ENCODE measurements around the gene MOGAT2. TPM values are rescaled to one million over a fixed set of nuclear protein-coding genes. Genes with fewer than 3 reads are reported as not detected.

Gene MOGAT2
- total and polyA plus RNA-seq, 2 of the 13 experiments (the other 11 are each of a cell fraction or from before 2014, with no cell fraction given), result 27.2 to 27.8 TPM

DNA sequence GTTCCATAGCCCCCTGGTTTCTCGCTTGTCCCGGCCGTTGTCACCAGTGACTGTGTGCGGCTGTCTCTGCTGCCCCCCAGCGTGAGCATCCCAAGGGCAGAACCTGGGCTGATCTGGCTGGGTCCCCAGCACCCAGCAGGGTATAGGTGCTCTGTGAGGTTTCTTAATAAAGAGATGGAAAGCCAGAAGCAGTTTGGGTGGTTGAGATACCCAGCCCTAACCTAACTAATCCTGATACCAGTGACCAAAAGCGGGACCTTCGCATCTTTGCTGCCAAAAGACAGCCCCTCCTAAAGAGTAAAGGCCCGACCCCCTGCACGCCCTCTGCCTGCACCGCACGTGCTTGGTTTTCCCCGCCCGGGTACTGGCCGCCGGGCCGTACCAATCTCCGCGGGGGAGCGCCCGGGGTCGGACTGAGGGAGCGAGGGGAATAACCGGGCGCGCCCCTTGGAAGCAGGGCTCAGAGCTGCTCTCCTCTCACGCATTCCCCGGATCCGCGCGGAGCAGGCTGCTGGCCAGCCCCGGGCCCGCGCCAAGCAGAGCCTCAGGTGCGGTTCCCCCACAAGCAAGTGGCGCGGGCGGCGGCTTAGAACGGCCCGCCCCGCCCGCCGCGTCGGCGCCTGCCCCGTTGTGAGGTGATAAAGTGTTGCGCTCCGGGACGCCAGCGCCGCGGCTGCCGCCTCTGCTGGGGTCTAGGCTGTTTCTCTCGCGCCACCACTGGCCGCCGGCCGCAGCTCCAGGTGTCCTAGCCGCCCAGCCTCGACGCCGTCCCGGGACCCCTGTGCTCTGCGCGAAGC lies 50.7 kb downstream of the MOGAT2 start, which contains the start of gene DGAT2 (continued):
- TF ChIP-seq, protein P1, sequence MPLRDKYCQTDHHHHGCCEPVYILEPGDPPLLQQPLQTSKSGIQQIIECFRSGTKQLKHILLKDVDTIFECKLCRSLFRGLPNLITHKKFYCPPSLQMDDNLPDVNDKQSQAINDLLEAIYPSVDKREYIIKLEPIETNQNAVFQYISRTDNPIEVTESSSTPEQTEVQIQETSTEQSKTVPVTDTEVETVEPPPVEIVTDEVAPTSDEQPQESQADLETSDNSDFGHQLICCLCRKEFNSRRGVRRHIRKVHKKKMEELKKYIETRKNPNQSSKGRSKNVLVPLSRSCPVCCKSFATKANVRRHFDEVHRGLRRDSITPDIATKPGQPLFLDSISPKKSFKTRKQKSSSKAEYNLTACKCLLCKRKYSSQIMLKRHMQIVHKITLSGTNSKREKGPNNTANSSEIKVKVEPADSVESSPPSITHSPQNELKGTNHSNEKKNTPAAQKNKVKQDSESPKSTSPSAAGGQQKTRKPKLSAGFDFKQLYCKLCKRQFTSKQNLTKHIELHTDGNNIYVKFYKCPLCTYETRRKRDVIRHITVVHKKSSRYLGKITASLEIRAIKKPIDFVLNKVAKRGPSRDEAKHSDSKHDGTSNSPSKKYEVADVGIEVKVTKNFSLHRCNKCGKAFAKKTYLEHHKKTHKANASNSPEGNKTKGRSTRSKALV (CRISPR knock-in tag; IDR thresholded peaks at IDR 0.05), result peak; percentile 75
- 0 out of 2 replicates have a peak, but pooled peaks have one; percentile 5 for TF ChIP-seq KDM1A (CRISPR knock-in tag; IDR thresholded peaks at IDR 0.05)
- TF ChIP-seq TOPORS (CRISPR knock-in tag; IDR thresholded peaks at IDR 0.05), result peak; percentile 86; the same call in 1 of the 2 replicates
- peak; percentile 54; the same call in 1 of the 2 replicates for TF ChIP-seq THAP11 (CRISPR knock-in tag; IDR thresholded peaks at IDR 0.05)
- TF ChIP-seq ZBTB7B (CRISPR knock-in tag; IDR thresholded peaks at IDR 0.05), result peak; percentile 56
- no peak for TF ChIP-seq CCAR2 (optimal IDR thresholded peaks at IDR 0.05; ENCODE audit: low read depth, low read length)
- peak; percentile 54; the same call in 1 of the 2 replicates for TF ChIP-seq KAT7 (CRISPR knock-in tag; IDR thresholded peaks at IDR 0.05; ENCODE audit: borderline replicate concordance)
- no peak; the same call in 1 of the 2 replicates for TF ChIP-seq SMAD3 (CRISPR knock-in tag; IDR thresholded peaks at IDR 0.05)
- peak; percentile 83 for TF ChIP-seq TARDBP (CRISPR knock-in tag; IDR thresholded peaks at IDR 0.05)
- TF ChIP-seq ZNF558 (CRISPR knock-in tag; IDR thresholded peaks at IDR 0.05; ENCODE audit: borderline replicate concordance), result peak; percentile 95; the same call in 1 of the 2 replicates
- TF ChIP-seq ZMYM3 (CRISPR knock-in tag; IDR thresholded peaks at IDR 0.05), result no peak
- TF ChIP-seq GABPA (IDR thresholded peaks at IDR 0.05; ENCODE audit: low read depth, low read length), result no peak
- no peak for TF ChIP-seq GABPA (CRISPR knock-in tag; IDR thresholded peaks at IDR 0.05; ENCODE audit: low read depth)
- TF ChIP-seq SRY (CRISPR knock-in tag; IDR thresholded peaks at IDR 0.05), result peak; percentile 68; the same call in 1 of the 2 replicates
- TF ChIP-seq, protein P2, sequence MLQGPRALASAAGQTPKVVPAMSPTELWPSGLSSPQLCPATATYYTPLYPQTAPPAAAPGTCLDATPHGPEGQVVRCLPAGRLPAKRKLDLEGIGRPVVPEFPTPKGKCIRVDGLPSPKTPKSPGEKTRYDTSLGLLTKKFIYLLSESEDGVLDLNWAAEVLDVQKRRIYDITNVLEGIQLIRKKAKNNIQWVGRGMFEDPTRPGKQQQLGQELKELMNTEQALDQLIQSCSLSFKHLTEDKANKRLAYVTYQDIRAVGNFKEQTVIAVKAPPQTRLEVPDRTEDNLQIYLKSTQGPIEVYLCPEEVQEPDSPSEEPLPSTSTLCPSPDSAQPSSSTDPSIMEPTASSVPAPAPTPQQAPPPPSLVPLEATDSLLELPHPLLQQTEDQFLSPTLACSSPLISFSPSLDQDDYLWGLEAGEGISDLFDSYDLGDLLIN (CRISPR knock-in tag; IDR thresholded peaks at IDR 0.05; ENCODE audit: borderline replicate concordance), result peak; percentile 59; the same call in 1 of the 2 replicates
- TF ChIP-seq PHF5A (CRISPR knock-in tag; IDR thresholded peaks at IDR 0.05; ENCODE audit: low read depth, unreplicated experiment), result peak; percentile 73
- TF ChIP-seq DR1 (CRISPR knock-in tag; IDR thresholded peaks at IDR 0.05), result no peak; the same call in none of the 2 replicates
- TF ChIP-seq ZSCAN22 (CRISPR knock-in tag; IDR thresholded peaks at IDR 0.05), result no peak
- TF ChIP-seq SMARCC2 (IDR thresholded peaks at IDR 0.05), result no peak
- TF ChIP-seq, protein P3, sequence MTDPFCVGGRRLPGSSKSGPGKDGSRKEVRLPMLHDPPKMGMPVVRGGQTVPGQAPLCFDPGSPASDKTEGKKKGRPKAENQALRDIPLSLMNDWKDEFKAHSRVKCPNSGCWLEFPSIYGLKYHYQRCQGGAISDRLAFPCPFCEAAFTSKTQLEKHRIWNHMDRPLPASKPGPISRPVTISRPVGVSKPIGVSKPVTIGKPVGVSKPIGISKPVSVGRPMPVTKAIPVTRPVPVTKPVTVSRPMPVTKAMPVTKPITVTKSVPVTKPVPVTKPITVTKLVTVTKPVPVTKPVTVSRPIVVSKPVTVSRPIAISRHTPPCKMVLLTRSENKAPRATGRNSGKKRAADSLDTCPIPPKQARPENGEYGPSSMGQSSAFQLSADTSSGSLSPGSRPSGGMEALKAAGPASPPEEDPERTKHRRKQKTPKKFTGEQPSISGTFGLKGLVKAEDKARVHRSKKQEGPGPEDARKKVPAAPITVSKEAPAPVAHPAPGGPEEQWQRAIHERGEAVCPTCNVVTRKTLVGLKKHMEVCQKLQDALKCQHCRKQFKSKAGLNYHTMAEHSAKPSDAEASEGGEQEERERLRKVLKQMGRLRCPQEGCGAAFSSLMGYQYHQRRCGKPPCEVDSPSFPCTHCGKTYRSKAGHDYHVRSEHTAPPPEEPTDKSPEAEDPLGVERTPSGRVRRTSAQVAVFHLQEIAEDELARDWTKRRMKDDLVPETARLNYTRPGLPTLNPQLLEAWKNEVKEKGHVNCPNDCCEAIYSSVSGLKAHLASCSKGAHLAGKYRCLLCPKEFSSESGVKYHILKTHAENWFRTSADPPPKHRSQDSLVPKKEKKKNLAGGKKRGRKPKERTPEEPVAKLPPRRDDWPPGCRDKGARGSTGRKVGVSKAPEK (CRISPR knock-in tag; IDR thresholded peaks at IDR 0.05; ENCODE audit: borderline replicate concordance), result no peak
